Dendritic cell treated with granulocyte-macrophage colony-stimulating factor and Interleukin-4, amounts not matched to agents 40 ng/mL and 50 ng/mL, for 4 days (primary cell): ENCODE data around the gene MCF2L2.

Source experiments
- H3K27ac Mint-ChIP-seq: one replicate; pipeline ENCODE4 v1.8.0; 2022; ENCODE audit warnings: mild to moderate bottlenecking, mixed read lengths
- H3K27me3 Mint-ChIP-seq: one replicate; pipeline ENCODE4 v1.8.0; 2022; ENCODE audit warnings: mild to moderate bottlenecking, mixed read lengths
- H3K36me3 Mint-ChIP-seq: one replicate; pipeline ENCODE4 v1.8.0; 2022; ENCODE audit warnings: low read depth, mixed read lengths
- H3K4me1 Mint-ChIP-seq: one replicate; pipeline ENCODE4 v1.8.0; 2022; ENCODE audit warnings: low read depth, mixed read lengths
- H3K4me3 Mint-ChIP-seq: one replicate; pipeline ENCODE4 v1.8.0; 2022; ENCODE audit warnings: mild to moderate bottlenecking, moderate library complexity, mixed read lengths
- H3K9me3 Mint-ChIP-seq: one replicate; pipeline ENCODE4 v1.8.0; 2022; ENCODE audit warnings: mixed read lengths
- intact Hi-C: fragments of 100-400 bp; cut with micrococcal nuclease; formaldehyde crosslinking; loops from one replicate; pipeline ENCODE4 v1.15.0; 2022

MCF2L2 gene

GRCh38 chr3:183308751-183309150 is 119.7 kb downstream of the MCF2L2 start:
- H3K4me3 Mint-ChIP-seq, result no peak overlapping the region
- no peaks in the 10 kb centered on the region for H3K36me3 Mint-ChIP-seq
- H3K27me3 Mint-ChIP-seq, result no peaks in the 10 kb centered on the region
- peak overlapping the region; percentile 64 for H3K27ac Mint-ChIP-seq
- no peaks in the 10 kb centered on the region for H3K9me3 Mint-ChIP-seq
- peaks cover 78% of the 10 kb centered on the region for H3K4me1 Mint-ChIP-seq
- intact Hi-C loops, result loop anchor here (5.0 kb wide), 2 partner anchors 36 to 69 kb away; no protein-coding TSS in a partner anchor

- intact Hi-C loops, result loop anchor here (2.0 to 5.0 kb wide), 3 partner anchors 21 to 70 kb away; no protein-coding TSS in a partner anchor
- Mint-ChIP-seq H3K36me3 (no peaks in the 10 kb centered on the region), H3K27me3 (no peaks in the 10 kb centered on the region), H3K27ac (peak overlapping the region; percentile 89), H3K4me3 (no peak overlapping the region), H3K9me3 (no peaks in the 10 kb centered on the region), H3K4me1 (peaks cover 77% of the 10 kb centered on the region)
Observed at GRCh38 chr3:183307749-183308148, 120.7 kb downstream of the MCF2L2 start.

- Mint-ChIP-seq H3K36me3 (no peaks in the 10 kb centered on the region), H3K27me3 (no peaks in the 10 kb centered on the region), H3K4me1 (peaks cover 75% of the 10 kb centered on the region), H3K27ac (peak overlapping the region; percentile 89), H3K9me3 (no peaks in the 10 kb centered on the region), H3K4me3 (peak overlapping the region; percentile 26)
- intact Hi-C loops, result loop anchor here (2.0 to 5.0 kb wide), 3 partner anchors 20 to 70 kb away; no protein-coding TSS in a partner anchor
Observed at GRCh38 chr3:183306798-183307671, 121.4 kb downstream of the MCF2L2 start.

GRCh38 chr3:183303690-183304089 is 124.7 kb downstream of the MCF2L2 start:
- Mint-ChIP-seq H3K27ac (peak overlapping the region; percentile 54), H3K9me3 (no peaks in the 10 kb centered on the region), H3K36me3 (no peaks in the 10 kb centered on the region), H3K27me3 (no peaks in the 10 kb centered on the region), H3K4me1 (peaks cover 72% of the 10 kb centered on the region), H3K4me3 (no peak overlapping the region)
- intact Hi-C loops, result no loop called here

- no peaks in the 10 kb centered on the region for H3K36me3 Mint-ChIP-seq
- H3K27me3 Mint-ChIP-seq, result no peaks in the 10 kb centered on the region
- H3K4me3 Mint-ChIP-seq, result no peak overlapping the region
- peaks cover 65% of the 10 kb centered on the region for H3K4me1 Mint-ChIP-seq
- intact Hi-C loops, result no loop called here
- peak overlapping the region; percentile 12 for H3K27ac Mint-ChIP-seq
- no peaks in the 10 kb centered on the region for H3K9me3 Mint-ChIP-seq
Observed at GRCh38 chr3:183301937-183302580, 126.4 kb downstream of the MCF2L2 start.

GRCh38 chr3:183300996-183301562 is 127.3 kb downstream of the MCF2L2 start:
- H3K4me3 Mint-ChIP-seq, result no peak overlapping the region
- no peaks in the 10 kb centered on the region for H3K27me3 Mint-ChIP-seq
- intact Hi-C loops, result no loop called here
- H3K27ac Mint-ChIP-seq, result no peak overlapping the region
- H3K9me3 Mint-ChIP-seq, result peaks cover 7% of the 10 kb centered on the region
- H3K4me1 Mint-ChIP-seq, result peaks cover 61% of the 10 kb centered on the region
- H3K36me3 Mint-ChIP-seq, result peaks cover 7% of the 10 kb centered on the region

GRCh38 chr3:183299976-183300375 is 128.4 kb downstream of the MCF2L2 start:
- peaks cover 9% of the 10 kb centered on the region for H3K36me3 Mint-ChIP-seq
- intact Hi-C loops, result loop anchor here (5.0 kb wide), 1 partner anchor 38 kb away; no protein-coding TSS in a partner anchor
- peaks cover 64% of the 10 kb centered on the region for H3K4me1 Mint-ChIP-seq
- no peak overlapping the region for H3K4me3 Mint-ChIP-seq
- H3K27me3 Mint-ChIP-seq, result no peaks in the 10 kb centered on the region
- peaks cover 10% of the 10 kb centered on the region for H3K9me3 Mint-ChIP-seq
- H3K27ac Mint-ChIP-seq, result no peak overlapping the region

- Mint-ChIP-seq H3K4me1 (peaks cover 64% of the 10 kb centered on the region), H3K27ac (peak overlapping the region; percentile 58), H3K4me3 (no peak overlapping the region), H3K27me3 (no peaks in the 10 kb centered on the region), H3K9me3 (peaks cover 10% of the 10 kb centered on the region), H3K36me3 (peaks cover 9% of the 10 kb centered on the region)
- intact Hi-C loops, result loop anchor here (5.0 kb wide), 1 partner anchor 36 kb away; no protein-coding TSS in a partner anchor
Observed at GRCh38 chr3:183298701-183299153, 129.7 kb downstream of the MCF2L2 start.

GRCh38 chr3:183296944-183297343 is 131.5 kb downstream of the MCF2L2 start:
- Mint-ChIP-seq H3K36me3 (peaks cover 9% of the 10 kb centered on the region), H3K27me3 (no peaks in the 10 kb centered on the region), H3K4me1 (peaks cover 49% of the 10 kb centered on the region), H3K27ac (peak overlapping the region; percentile 14), H3K9me3 (peaks cover 10% of the 10 kb centered on the region), H3K4me3 (no peak overlapping the region)
- intact Hi-C loops, result loop anchor here (5.0 kb wide), 1 partner anchor 35 kb away; no protein-coding TSS in a partner anchor

GRCh38 chr3:183295211-183295610 is 133.2 kb downstream of the MCF2L2 start:
- no peak overlapping the region for H3K4me3 Mint-ChIP-seq
- H3K36me3 Mint-ChIP-seq, result peaks cover 9% of the 10 kb centered on the region
- peaks cover 37% of the 10 kb centered on the region for H3K4me1 Mint-ChIP-seq
- no peaks in the 10 kb centered on the region for H3K27me3 Mint-ChIP-seq
- H3K9me3 Mint-ChIP-seq, result peaks cover 10% of the 10 kb centered on the region
- H3K27ac Mint-ChIP-seq, result no peak overlapping the region
- intact Hi-C loops, result loop anchor here (5.0 kb wide), 1 partner anchor 33 kb away; no protein-coding TSS in a partner anchor

- Mint-ChIP-seq H3K4me3 (no peak overlapping the region), H3K36me3 (peaks cover 9% of the 10 kb centered on the region), H3K4me1 (peaks cover 33% of the 10 kb centered on the region), H3K27ac (no peak overlapping the region), H3K27me3 (no peaks in the 10 kb centered on the region), H3K9me3 (peaks cover 10% of the 10 kb centered on the region)
- intact Hi-C loops, result no loop called here
Observed at GRCh38 chr3:183293966-183294365, 134.5 kb downstream of the MCF2L2 start.

- no peaks in the 10 kb centered on the region for H3K27me3 Mint-ChIP-seq
- intact Hi-C loops, result no loop called here
- peaks cover 8% of the 10 kb centered on the region for H3K9me3 Mint-ChIP-seq
- no peak overlapping the region for H3K27ac Mint-ChIP-seq
- H3K4me1 Mint-ChIP-seq, result peaks cover 28% of the 10 kb centered on the region
- H3K4me3 Mint-ChIP-seq, result no peak overlapping the region
- peaks cover 7% of the 10 kb centered on the region for H3K36me3 Mint-ChIP-seq
Observed at GRCh38 chr3:183291497-183292031, 136.9 kb downstream of the MCF2L2 start.

- no peak overlapping the region for H3K27ac Mint-ChIP-seq
- no peaks in the 10 kb centered on the region for H3K9me3 Mint-ChIP-seq
- peaks cover 25% of the 10 kb centered on the region for H3K4me1 Mint-ChIP-seq
- intact Hi-C loops, result no loop called here
- no peak overlapping the region for H3K4me3 Mint-ChIP-seq
- no peaks in the 10 kb centered on the region for H3K27me3 Mint-ChIP-seq
- no peaks in the 10 kb centered on the region for H3K36me3 Mint-ChIP-seq
Observed at GRCh38 chr3:183290216-183290615, 138.2 kb downstream of the MCF2L2 start.
